Osteocyte (in vitro differentiated cells): Measurements from ENCODE around the gene ZSWIM3. TPM values are rescaled to one million over a fixed set of nuclear protein-coding genes. Genes with fewer than 3 reads are reported as not detected.

Experiments used
- DNase-seq: peaks from one replicate; pipeline ENCODE4 v3.0.0; 2021; ENCODE audit warnings: mixed read lengths; ENCODE audit not compliant: unreplicated experiment; ENCODE audit errors: extremely low spot score
- H3K27ac Mint-ChIP-seq: one replicate; pipeline ENCODE4 v1.8.0; 2021; ENCODE audit warnings: mild to moderate bottlenecking, mixed read lengths; ENCODE audit not compliant: unreplicated experiment
- H3K27me3 Mint-ChIP-seq: one replicate; pipeline ENCODE4 v1.8.0; 2021; ENCODE audit warnings: mixed read lengths; ENCODE audit not compliant: unreplicated experiment
- H3K36me3 Mint-ChIP-seq: one replicate; pipeline ENCODE4 v1.8.0; 2021; ENCODE audit warnings: mixed read lengths; ENCODE audit not compliant: unreplicated experiment
- H3K4me1 Mint-ChIP-seq: one replicate; pipeline ENCODE4 v1.8.0; 2021; ENCODE audit warnings: mixed read lengths; ENCODE audit not compliant: unreplicated experiment
- H3K4me3 Mint-ChIP-seq: one replicate; pipeline ENCODE4 v1.8.0; 2021; ENCODE audit warnings: mild to moderate bottlenecking, moderate library complexity, mixed read lengths; ENCODE audit not compliant: unreplicated experiment
- H3K9me3 Mint-ChIP-seq: one replicate; pipeline ENCODE4 v1.8.0; 2021; ENCODE audit warnings: mixed read lengths; ENCODE audit not compliant: unreplicated experiment
- total RNA-seq: library from RNA; stranded (reverse); gene quantifications from 2 replicates; pipeline ENCODE4 v1.2.1, GENCODE V29; 2021
- TF ChIP-seq, protein P1 (sequence below): fragments of 200-600 bp; sonication (generic); IDR thresholded peaks from 2 replicates; pipeline ENCODE4 v1.5.0; 2021; ENCODE audit warnings: antibody characterized with exemption, mild to moderate bottlenecking, moderate library complexity

Gene ZSWIM3
- total RNA-seq, 1 donor from 2014 or later: 3.9 TPM

DNA sequence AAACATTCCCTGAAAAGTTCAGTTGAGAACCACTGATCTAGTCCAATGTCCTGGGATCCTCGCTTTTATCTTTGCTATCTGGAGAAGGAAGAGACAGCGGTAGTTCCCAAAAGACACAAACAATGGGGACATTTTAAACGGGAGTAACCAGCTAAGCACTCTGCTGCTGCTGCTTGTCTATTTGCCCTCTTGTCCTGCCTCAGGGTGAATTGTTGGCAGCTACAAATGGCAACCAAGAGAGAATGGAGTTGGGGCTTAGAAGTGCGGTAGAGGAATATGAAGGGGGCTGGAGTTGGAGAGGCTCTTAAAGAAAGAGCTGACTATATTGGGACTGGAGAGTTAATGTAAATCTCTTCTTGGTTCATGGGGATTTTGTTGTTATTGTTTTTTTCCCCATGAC lies 17.2 kb downstream of the ZSWIM3 start:
- no peak overlapping the region for H3K27ac Mint-ChIP-seq
- no peaks in the 10 kb centered on the region for H3K27me3 Mint-ChIP-seq
- no peak for DNase-seq
- H3K4me1 Mint-ChIP-seq: no peaks in the 10 kb centered on the region
- H3K4me3 Mint-ChIP-seq: no peak overlapping the region
- TF ChIP-seq, protein P1, sequence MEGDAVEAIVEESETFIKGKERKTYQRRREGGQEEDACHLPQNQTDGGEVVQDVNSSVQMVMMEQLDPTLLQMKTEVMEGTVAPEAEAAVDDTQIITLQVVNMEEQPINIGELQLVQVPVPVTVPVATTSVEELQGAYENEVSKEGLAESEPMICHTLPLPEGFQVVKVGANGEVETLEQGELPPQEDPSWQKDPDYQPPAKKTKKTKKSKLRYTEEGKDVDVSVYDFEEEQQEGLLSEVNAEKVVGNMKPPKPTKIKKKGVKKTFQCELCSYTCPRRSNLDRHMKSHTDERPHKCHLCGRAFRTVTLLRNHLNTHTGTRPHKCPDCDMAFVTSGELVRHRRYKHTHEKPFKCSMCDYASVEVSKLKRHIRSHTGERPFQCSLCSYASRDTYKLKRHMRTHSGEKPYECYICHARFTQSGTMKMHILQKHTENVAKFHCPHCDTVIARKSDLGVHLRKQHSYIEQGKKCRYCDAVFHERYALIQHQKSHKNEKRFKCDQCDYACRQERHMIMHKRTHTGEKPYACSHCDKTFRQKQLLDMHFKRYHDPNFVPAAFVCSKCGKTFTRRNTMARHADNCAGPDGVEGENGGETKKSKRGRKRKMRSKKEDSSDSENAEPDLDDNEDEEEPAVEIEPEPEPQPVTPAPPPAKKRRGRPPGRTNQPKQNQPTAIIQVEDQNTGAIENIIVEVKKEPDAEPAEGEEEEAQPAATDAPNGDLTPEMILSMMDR: no peak
- peaks cover 4% of the 10 kb centered on the region for H3K36me3 Mint-ChIP-seq
- H3K9me3 Mint-ChIP-seq: no peaks in the 10 kb centered on the region

DNA sequence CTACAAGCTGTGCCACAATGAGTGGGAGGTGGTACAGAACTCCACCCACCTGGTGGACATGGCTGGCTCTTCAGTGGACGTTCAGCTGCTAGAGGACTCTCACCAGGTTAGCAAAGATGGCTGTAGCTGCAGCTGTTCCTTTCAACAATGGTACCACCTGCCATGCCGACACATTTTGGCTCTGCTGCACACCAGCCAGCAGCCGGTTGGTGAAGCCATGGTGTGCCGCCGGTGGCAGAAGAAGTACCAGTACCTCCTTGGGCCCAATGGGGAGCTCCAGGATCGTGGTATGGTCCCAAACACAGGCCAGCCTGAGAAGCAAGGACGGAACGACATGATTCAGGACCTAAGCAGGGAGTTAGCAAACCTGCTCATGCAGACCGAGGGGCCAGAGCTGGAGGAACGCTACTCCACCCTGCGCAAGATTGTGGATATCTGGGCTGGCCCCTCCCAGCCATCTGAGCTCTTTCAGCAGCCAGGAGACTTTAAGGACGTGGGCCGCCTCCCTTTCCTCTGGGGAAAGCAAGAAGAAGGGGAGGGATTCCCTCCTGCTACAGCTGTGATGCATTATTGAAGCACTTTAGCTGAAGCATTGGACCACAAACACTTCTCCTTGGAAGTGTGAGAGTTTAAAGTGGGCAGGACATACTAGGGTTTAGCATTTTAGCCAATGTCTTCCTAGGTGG lies 20.8 kb downstream of the ZSWIM3 start:
- TF ChIP-seq, protein P1: no peak
- Mint-ChIP-seq H3K27me3 (no peaks in the 10 kb centered on the region), H3K9me3 (no peaks in the 10 kb centered on the region), H3K27ac (no peak overlapping the region), H3K36me3 (peaks cover 13% of the 10 kb centered on the region), H3K4me3 (no peak overlapping the region), H3K4me1 (peaks cover 15% of the 10 kb centered on the region)
- DNase-seq: no peak

DNA sequence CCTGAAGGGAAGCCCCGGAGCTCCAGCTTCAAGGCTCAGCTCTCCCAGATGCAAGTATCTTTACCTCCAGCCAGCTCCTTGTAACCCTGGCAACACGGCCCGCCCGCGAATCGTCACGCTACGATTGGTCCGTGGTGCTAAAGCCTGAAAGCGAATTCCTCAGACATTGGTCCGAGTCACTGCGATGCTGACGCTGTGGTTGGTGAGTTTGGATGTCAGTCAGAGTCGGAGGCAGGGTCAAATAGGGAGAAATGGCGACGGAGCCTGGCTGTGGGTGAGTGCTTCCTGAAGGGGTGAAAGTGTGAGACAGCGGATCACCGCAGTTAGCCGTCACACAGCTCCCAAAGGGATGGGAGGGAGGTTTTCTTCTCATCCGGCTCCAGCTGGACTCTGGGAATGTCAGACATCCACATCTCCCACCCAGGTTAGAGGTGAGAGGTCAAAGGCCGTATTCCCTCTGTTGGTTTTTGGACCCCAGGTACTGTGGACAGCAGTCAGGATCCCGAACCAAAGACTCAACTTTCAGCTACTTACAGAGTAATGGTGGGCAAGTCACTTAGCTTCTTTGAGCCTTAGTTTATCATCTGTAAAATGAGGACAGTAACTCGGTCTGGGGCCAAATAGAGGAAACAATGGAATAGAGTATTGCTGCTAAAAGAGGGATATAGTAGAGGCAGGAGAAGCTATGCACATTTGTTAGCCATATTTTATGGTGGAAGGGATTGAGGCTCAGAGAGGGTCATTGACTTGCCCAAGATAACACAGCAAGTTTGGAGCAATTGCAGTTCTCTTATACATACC lies 23.8 kb downstream of the ZSWIM3 start, which contains the start of gene ZSWIM1:
TSS of gene ZSWIM1 (plus strand) at position 240 of the 801 bp plus-strand sequence. CDS start 1,366 bp downstream, outside the sequence.
- H3K4me3 Mint-ChIP-seq: peak within 1 kb of the TSS; percentile 90
- TF ChIP-seq, protein P1: no peak
- peak; percentile 99 for DNase-seq
- H3K9me3 Mint-ChIP-seq: no peaks in the 10 kb centered on the region
- peaks cover 16% of the 10 kb centered on the region for H3K36me3 Mint-ChIP-seq
- peaks cover 24% of the 10 kb centered on the region for H3K4me1 Mint-ChIP-seq
- H3K27me3 Mint-ChIP-seq: no peaks in the 10 kb centered on the region
- H3K27ac Mint-ChIP-seq: peak within 1 kb of the TSS; percentile 93

DNA sequence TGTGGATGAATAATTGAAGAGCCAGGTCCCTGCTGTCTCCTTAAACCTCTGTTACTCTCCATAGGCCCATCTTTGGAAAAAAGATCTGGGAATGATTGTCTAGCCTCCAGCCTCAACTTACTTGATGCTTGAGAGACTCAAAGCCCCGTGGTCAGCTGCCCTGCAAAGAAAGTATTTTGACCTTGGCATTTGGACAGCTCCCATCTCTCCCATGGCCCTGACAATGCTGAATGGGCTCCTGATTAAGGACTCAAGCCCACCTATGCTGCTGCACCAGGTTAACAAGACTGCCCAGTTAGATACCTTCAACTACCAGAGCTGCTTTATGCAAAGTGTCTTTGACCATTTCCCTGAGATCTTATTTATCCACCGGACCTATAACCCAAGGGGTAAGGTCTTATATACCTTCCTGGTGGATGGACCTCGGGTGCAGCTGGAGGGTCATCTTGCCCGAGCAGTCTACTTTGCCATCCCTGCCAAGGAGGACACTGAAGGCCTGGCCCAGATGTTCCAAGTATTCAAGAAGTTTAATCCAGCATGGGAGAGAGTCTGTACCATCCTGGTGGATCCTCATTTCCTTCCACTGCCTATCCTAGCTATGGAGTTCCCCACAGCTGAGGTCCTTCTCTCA lies 25.2 kb downstream of the ZSWIM3 start:
- Mint-ChIP-seq H3K36me3 (peaks cover 12% of the 10 kb centered on the region), H3K27me3 (no peaks in the 10 kb centered on the region), H3K9me3 (no peaks in the 10 kb centered on the region), H3K4me1 (peaks cover 25% of the 10 kb centered on the region), H3K27ac (peak overlapping the region; percentile 43), H3K4me3 (peak overlapping the region; percentile 67)
- TF ChIP-seq, protein P1: no peak
- no peak for DNase-seq

DNA sequence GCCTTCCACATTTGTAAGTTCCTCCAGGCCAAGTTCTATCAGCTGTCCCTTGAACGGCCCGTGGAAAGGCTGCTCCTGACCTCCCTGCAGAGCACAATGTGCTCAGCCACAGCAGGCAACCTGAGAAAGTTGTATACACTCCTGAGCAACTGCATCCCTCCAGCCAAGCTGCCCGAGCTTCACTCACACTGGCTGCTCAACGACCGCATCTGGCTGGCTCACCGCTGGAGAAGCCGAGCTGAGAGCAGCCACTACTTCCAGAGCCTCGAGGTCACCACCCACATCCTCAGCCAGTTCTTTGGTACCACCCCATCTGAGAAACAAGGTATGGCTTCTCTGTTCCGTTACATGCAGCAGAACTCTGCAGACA lies 25.7 kb downstream of the ZSWIM3 start:
- Mint-ChIP-seq H3K9me3 (no peaks in the 10 kb centered on the region), H3K27me3 (no peaks in the 10 kb centered on the region), H3K36me3 (peaks cover 12% of the 10 kb centered on the region), H3K4me3 (peak overlapping the region; percentile 45), H3K27ac (no peak overlapping the region), H3K4me1 (peaks cover 25% of the 10 kb centered on the region)
- TF ChIP-seq, protein P1: no peak
- DNase-seq: no peak
